GM19438 (cell line): ENCODE data around the gene XAGE2.

Experiments used
- ATAC-seq: cut with Tn5 transposase; IDR thresholded peaks from one replicate; pipeline ENCODE4 v1.9.1; 2021; ENCODE audit warnings: low read depth; ENCODE audit not compliant: unreplicated experiment

XAGE2 gene

GRCh38 chrX:52422884-52423283 is 54.1 kb downstream of the XAGE2 start:
- no peak for ATAC-seq

GRCh38 chrX:52424656-52425055 is 55.8 kb downstream of the XAGE2 start:
- ATAC-seq = no peak
